Right ventricle myocardium superior (tissue), 1 donor: Measurements from ENCODE around the gene AKAIN1. TPM values are rescaled to one million over a fixed set of nuclear protein-coding genes. Genes with fewer than 3 reads are reported as not detected.

ENCODE experiments used
- ATAC-seq: fragments of 200-7000 bp; cut with Tn5 transposase; one replicate; pipeline ENCODE4 v1.9.1; 2020; ENCODE audit warnings: mild to moderate bottlenecking; ENCODE audit not compliant: poor library complexity
- DNase-seq: peaks from one replicate; pipeline ENCODE4 v3.0.0-alpha.2; 2020
- intact Hi-C: fragments of 100-400 bp; cut with DNase I; formaldehyde crosslinking; loops from one replicate; pipeline ENCODE4 v1.11.2; 2022
- total RNA-seq: library from RNA; stranded (reverse); fragmentation: NEBNext Ultra II Directional; extraction: Animal tissue kit (Norgen Biotek cat#: 25700); gene quantifications from one replicate; pipeline ENCODE4 v1.2.1, GENCODE V29; 2021
- donor health status: DM: no; HTN: yes; CAD: no; lungs with severe emphysema.

The AKAIN1 gene
- total RNA-seq, 1 donor from 2014 or later = not detected

DNA sequence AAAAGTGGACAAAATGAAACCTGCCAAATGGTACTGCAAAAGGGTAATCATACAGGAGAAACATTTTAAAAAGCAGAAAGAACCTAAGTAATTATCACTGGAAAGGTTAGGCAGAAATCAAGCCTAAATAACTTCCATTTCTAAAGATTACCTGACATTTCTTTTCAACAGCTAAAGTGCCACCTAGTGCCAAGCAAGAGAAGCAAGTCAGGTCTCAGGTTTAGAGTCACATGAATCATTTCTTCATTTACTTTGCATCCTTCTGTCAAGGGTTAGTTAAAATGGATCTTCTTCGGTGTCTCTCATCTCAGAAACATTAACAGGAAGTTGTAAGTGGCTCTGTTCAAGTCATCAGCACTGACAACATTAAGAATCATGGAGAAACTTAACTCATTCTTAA, 90.3 kb downstream of the AKAIN1 start:
- no peak for DNase-seq
- intact Hi-C loops = no loop called here
- no peak for ATAC-seq

DNA sequence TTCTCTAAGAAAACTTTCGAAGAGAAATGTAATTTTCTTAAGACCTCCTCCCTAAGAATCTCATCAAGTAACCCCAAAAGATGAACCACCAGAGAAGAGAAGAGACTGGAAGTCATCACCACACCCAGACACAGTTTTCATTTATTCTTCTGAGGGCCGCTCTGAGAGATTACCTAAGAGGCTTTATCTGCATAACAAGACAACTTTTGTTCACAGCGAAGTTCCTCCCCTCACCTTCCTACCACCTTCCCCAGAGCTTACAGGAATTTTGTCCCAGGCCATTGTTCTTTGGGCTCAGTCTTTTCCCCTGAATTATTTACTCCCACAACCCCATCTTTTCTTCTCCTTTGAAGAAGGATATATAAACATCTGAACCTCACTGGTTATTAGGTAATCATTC, 92.8 kb downstream of the AKAIN1 start:
- intact Hi-C loops = no loop called here

DNA sequence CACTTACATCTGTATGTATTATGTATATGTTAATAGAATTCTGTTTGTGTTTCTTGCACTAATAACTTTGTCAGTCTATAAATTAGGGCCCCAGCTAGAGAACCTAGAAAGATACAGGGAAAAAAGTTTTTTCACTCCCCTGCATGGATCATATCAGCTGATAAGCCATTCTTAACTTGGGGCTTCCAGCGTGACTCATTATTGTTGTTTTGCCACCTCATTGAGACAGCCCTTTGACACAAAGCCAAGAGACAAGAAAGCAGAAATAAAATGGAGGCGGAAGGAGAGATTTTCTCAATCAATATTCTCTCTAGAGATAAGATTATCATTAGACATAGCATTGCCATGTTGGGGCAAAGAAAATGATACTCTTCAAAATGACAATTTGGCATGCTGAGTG, 93.4 kb downstream of the AKAIN1 start:
- no peak for ATAC-seq
- intact Hi-C loops = no loop called here
- no peak for DNase-seq

More for the DNA sequence above, 92.8 kb downstream of the AKAIN1 start:
- DNase-seq (no peak), ATAC-seq (no peak)

DNA sequence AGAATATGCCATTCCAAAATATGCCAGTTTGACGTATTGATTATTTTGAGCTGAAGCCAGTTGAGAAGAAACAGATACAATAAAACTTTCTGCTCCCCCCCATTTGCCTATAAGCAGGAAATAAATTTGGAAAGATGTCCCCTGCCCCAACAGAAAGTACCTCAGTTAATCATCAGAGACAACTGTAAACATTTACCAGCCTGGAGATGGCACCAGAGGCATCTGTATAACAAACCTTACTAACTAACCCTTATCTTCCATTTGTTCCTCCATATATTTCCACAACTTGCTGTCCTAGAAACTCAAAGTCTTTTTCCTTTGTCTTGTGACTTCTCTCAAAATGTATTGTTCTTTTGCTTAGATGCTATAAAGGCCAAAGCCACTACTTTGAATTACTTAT, 93.8 kb downstream of the AKAIN1 start:
- DNase-seq (no peak), ATAC-seq (no peak)
- intact Hi-C loops = no loop called here

DNA sequence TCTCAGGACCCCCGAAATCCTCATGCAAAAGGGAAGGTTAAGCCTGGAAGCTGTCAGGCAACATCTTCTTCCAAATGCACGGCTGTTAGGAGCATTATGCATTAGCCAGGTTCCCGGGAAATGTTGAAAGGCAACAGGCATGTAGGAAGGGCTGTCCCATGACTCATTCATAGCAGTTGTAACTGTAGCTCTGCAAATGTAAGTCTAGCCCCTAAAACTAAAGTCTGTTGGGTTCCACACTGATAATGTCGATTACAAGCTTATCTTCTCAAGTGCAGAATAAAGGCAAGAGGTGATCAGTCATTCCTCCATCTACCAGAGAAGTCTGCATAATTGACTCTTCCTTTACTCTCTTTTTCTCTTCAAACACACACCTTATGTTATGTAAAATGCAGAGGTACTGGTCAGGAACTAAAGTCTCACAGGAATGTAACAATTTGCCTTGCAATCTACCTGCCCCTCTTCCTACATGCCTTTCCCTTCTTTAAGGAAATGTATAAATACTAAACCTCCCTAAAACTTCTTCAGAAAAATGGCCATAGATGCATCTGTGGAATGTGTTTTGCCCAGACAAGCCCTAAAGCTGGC, 99.8 kb downstream of the AKAIN1 start:
- ATAC-seq (no peak), DNase-seq (no peak)
- intact Hi-C loops = no loop called here

DNA sequence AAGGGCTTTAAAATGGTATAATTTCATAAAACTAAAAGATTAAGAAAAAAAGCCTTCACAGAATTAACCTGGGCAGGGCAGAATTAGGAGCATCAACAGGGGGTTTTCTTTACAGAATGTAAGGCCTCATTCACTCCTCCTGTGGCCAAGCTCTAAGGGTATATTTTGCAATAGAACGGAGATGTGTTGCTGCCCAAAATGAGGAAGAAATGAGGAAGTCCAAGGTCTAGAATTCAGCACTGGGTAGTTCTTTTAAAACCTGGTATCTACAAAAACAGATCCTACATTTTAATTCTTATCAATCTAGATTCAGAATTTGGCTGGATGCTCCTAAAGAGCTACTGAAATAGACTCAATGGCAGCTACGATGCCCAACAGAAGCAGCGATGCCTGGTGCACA, 101.8 kb downstream of the AKAIN1 start:
- ATAC-seq (no peak), DNase-seq (no peak)
- intact Hi-C loops = no loop called here

DNA sequence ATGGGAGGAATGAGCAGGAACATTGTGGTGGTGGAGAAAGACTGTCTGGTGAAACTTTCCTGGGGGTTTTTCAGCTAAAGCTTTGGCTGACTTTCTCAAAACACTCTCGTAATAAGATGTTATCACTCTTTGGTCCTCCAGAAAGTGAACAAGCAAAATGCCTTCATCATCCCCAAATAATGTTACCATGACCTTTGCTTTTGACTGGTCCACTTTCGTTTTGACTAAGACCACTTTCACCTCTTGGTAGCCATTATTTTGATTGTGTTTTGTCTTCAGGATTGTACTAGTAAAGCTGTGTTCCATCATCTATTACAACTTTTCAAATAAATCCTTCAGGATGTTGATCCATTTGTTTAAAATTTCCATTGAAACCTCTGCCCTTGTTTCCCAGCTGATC, 103.2 kb downstream of the AKAIN1 start:
- intact Hi-C loops = no loop called here
- no peak for ATAC-seq
- no peak for DNase-seq

Other genes with a start within 250 kb of the AKAIN1 start
- gene ZBTB14, start 98.5 kb upstream of the AKAIN1 start, total RNA-seq = 7.8 TPM